HG03139 (cell line): ENCODE measurements around the gene CBX5.
"Not testable (repeated sequence)": the region's sequence is repeated elsewhere in the genome, so short reads cannot be mapped to it uniquely, and the experiment has no call there.

Experiments
- ATAC-seq: cut with Tn5 transposase; IDR thresholded peaks from one replicate; pipeline ENCODE4 v1.9.1; 2021; ENCODE audit not compliant: unreplicated experiment

The CBX5 gene

GRCh38 chr12:54228471-54228870, 51.5 kb downstream of the CBX5 start:
- ATAC-seq = no peak

- not testable (repeated sequence) for ATAC-seq
These were observed 52.0 kb downstream of the CBX5 start for GRCh38 chr12:54227927-54228326.

DNA sequence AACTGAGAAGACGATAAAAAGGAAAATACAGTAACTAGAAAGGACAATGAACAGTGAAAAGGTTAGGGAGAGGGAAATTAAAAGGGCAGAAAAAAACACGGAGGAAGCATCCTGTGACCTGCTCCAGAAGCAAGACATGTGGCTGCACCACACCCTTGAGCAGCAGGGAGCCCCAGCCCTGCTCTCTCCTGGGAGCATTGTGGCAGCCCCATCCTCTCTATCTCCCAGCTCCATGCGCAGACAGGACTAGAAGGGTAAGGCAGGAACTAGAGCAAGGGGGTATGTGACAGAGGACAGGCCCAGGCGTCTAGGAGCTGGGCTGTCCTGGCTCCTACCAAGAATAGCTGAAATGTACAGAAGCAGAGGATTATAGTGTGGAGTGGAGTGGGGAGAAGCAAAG, 52.5 kb downstream of the CBX5 start:
- ATAC-seq = no peak

- ATAC-seq = no peak
These were observed 54.3 kb downstream of the CBX5 start for GRCh38 chr12:54225666-54226065.

DNA sequence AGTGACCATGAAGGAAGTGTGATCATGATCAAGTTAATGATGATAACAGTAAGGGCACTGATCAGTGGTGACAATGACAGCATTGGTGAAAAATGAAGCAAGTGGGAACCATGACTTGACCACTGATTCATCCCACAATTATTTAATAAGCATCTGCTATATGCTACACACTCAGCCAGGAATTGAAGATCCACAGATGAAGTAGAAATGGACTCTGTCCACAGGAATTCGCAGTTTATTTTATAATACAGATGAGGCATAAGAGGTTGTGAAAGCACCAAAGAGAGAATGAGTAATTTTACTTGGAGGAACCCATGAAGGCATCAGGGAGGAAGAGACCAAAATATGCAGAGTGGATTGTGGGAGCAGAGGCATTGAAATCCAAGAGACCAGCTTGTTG, 57.3 kb downstream of the CBX5 start:
- ATAC-seq = no peak

DNA sequence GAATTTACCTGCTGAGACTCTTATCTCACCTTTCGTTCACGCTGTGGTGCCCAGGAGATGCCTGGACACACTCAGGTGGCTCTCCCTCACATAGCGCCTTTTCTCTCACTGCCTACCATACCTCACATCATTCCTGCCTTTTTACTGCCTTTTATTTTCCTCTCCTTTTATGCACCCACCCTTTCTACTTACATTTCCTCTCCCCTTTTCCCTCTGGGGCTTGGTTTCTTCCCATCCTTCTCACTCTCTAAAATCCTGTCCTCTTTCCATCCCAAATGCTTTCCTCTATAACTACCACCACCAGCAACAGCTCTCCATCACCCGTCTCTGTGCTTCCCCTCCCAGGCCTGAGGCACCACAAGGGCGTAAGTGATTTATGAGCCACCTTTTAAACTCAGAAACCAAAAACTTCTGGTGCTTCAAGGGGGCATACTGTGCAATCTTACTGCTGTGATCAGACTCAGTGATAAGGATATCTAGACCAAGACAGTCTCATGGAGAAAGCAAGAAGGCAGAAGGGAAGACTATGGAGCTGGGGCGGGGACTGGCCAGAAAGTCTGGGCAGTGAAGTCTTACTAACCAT, 58.4 kb downstream of the CBX5 start:
- no peak for ATAC-seq

GRCh38 chr12:54220567-54220966, 59.4 kb downstream of the CBX5 start:
- no peak for ATAC-seq

GRCh38 chr12:54220092-54220557, 59.8 kb downstream of the CBX5 start:
- no peak for ATAC-seq

GRCh38 chr12:54217774-54218241, 62.1 kb downstream of the CBX5 start:
- ATAC-seq = no peak

GRCh38 chr12:54216797-54217661, 62.9 kb downstream of the CBX5 start:
- no peak for ATAC-seq

GRCh38 chr12:54215989-54216796, 63.7 kb downstream of the CBX5 start:
- ATAC-seq = no peak

- ATAC-seq = peak; percentile 60
These were observed 65.1 kb downstream of the CBX5 start for GRCh38 chr12:54214553-54215406.

GRCh38 chr12:54213079-54213478, 66.8 kb downstream of the CBX5 start:
- ATAC-seq = no peak

DNA sequence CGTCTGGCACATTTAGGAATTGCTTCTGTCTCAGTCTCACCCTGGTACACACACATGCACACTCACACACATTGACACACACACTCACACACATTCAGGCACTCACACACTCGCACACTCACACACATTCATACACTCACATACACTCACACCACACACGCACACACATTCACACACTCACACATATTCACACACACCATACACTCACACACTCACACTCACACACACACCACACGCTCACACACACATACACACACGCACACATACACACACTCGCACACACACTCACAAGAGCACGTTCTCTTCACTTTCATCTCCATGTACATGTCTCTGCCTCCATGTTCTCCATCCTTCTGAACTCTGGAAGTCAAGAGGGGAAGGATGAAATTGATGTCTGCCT, 68.0 kb downstream of the CBX5 start:
- no peak for ATAC-seq

DNA sequence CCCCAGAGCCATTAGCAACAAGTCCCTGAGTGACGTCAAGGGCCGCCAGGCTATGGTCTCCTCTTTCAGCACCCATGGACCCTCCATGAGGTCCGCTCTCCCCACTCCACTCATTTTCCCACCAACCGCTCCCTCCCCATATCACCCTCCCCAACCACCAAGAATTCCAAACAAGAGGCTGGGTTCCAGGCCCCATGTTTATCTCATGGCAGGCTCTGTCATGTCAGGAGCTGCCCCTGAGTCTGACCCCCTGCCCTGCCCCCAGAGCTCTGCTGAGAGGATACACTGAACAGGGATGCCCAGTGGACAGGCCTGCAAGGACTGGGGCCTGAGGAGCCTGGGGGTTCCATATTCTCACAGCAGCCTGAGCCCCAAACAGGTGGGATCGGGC, 69.5 kb downstream of the CBX5 start:
- no peak for ATAC-seq

GRCh38 chr12:54208591-54208990, 71.3 kb downstream of the CBX5 start:
- ATAC-seq = no peak

DNA sequence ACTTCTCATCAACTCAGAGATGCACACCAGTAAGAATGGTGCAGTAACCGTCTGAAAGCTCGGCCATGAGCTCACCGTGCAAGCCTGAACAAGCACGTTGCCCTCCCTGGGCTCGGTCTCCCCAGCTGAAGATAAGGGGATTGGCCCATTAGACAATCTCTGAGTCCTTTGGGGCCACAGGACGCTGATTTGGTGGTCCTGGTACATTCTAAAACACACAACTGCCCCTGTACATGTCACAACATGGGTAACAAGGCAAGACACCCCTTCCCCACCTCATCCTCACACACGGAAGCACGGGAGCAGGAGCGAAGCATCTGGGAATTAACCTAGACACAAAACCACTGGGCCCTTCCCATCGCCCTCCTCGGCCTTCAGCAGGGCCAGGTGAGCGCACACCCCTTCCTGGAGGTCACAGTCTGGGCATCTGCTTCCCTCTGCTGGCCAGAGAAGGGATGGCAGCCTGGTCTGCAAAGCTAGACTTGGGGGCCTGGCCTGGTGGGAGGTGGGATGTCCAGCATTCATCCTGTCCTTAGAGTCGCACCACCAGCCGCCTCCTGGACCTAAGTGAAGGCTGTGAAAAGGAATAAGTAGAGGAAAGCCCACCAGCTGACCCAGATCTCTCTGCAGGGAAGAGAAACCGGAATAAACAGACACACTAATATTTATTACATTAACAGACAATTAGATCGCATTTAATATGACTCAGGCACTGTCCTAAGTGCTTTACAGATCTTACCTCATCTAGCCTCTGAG, 72.2 kb downstream of the CBX5 start:
- ATAC-seq = no peak

DNA sequence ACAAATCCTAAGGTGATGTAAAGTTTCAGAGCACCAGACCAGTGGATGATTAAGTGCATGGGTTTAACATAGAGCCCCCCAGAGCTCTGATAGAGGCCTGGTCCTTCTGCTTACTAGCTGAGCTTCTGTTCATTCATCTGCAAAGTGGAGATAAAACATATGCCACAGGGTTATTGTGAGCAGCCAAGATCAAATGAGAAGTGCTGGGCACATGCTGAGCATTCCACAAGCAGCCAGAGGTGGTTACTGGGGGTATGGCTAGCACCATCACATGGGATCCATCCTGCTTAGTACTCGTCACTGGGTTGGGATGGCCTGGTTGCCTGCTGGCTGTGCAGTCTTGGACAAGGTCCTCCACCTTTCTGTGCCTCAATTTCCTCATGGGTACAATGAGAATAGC, 73.1 kb downstream of the CBX5 start:
- no peak for ATAC-seq

- ATAC-seq = no peak
These were observed 75.6 kb downstream of the CBX5 start for GRCh38 chr12:54204316-54204715.
